ENCODE measurements around the gene NSMF. TPM values are rescaled to one million over a fixed set of nuclear protein-coding genes. Genes with fewer than 3 reads are reported as not detected.

The NSMF gene
- total RNA-seq, 1 donor from 2014 or later = 35.1 TPM

- Histone ChIP-seq H3K9me3 (no peaks in the 10 kb centered on the region), H3K36me3 (no peaks in the 10 kb centered on the region), H3K4me3 (no peak overlapping the region), H3K4me1 (peaks cover 42% of the 10 kb centered on the region), H3K27ac (no peak overlapping the region), H3K27me3 (no peaks in the 10 kb centered on the region)
- intact Hi-C loops (cut with DNase I) = loop anchor here (5.0 kb wide), 1 partner anchor 112 kb away; no protein-coding TSS in a partner anchor
- no peak for DNase-seq (ENCODE audit: extremely low spot score in 2 of 2)
- no peak for TF ChIP-seq CTCF (IDR thresholded peaks at IDR 0.05)
- no peak for TF ChIP-seq POLR2AphosphoS5 (IDR thresholded peaks at IDR 0.05; ENCODE audit: insufficient read depth in 1 of 2, low read depth in 1 of 2)
- TF ChIP-seq POLR2A (IDR thresholded peaks at IDR 0.05) = no peak
Measured at GRCh38 chr9:137409515-137409914, 49.6 kb downstream of the NSMF start.

GRCh38 chr9:137408651-137409405, 50.3 kb downstream of the NSMF start:
- H3K4me1 ChIP-seq = peaks cover 42% of the 10 kb centered on the region
- H3K4me3 ChIP-seq = no peak overlapping the region
- intact Hi-C loops (cut with DNase I) = loop anchor here (5.0 kb wide), 1 partner anchor 112 kb away; no protein-coding TSS in a partner anchor
- no peak for TF ChIP-seq POLR2AphosphoS5 (IDR thresholded peaks at IDR 0.05; ENCODE audit: insufficient read depth in 1 of 2, low read depth in 1 of 2)
- no peak for TF ChIP-seq CTCF (IDR thresholded peaks at IDR 0.05)
- no peak for TF ChIP-seq POLR2A (IDR thresholded peaks at IDR 0.05)
- H3K36me3 ChIP-seq = no peaks in the 10 kb centered on the region
- DNase-seq (ENCODE audit: extremely low spot score in 2 of 2) = no peak
- H3K27me3 ChIP-seq = no peaks in the 10 kb centered on the region
- no peak overlapping the region for H3K27ac ChIP-seq
- no peaks in the 10 kb centered on the region for H3K9me3 ChIP-seq

GRCh38 chr9:137407590-137408300, 51.4 kb downstream of the NSMF start:
- Histone ChIP-seq H3K4me3 (peak overlapping the region; percentile 39 to 53), H3K27ac (peak overlapping the region; percentile 51), H3K36me3 (no peaks in the 10 kb centered on the region), H3K27me3 (no peaks in the 10 kb centered on the region), H3K4me1 (peaks cover 40% of the 10 kb centered on the region), H3K9me3 (no peaks in the 10 kb centered on the region)
- TF ChIP-seq POLR2A (IDR thresholded peaks at IDR 0.05) (no peak), CTCF (IDR thresholded peaks at IDR 0.05) (no peak), POLR2AphosphoS5 (IDR thresholded peaks at IDR 0.05; ENCODE audit: insufficient read depth in 1 of 2, low read depth in 1 of 2) (no peak)
- intact Hi-C loops (cut with DNase I) = loop anchor here (5.0 kb wide), 1 partner anchor 110 kb away; no protein-coding TSS in a partner anchor
- no peak for DNase-seq (ENCODE audit: extremely low spot score in 2 of 2)

GRCh38 chr9:137406876-137407589, 52.1 kb downstream of the NSMF start:
- Histone ChIP-seq H3K27me3 (no peaks in the 10 kb centered on the region), H3K27ac (peak overlapping the region; percentile 51), H3K36me3 (no peaks in the 10 kb centered on the region), H3K9me3 (no peaks in the 10 kb centered on the region), H3K4me3 (peak overlapping the region; percentile 39 to 53), H3K4me1 (peaks cover 33% of the 10 kb centered on the region)
- TF ChIP-seq POLR2A (IDR thresholded peaks at IDR 0.05) (no peak), POLR2AphosphoS5 (IDR thresholded peaks at IDR 0.05; ENCODE audit: insufficient read depth in 1 of 2, low read depth in 1 of 2) (no peak), CTCF (IDR thresholded peaks at IDR 0.05) (peak; percentile 45 to 69 (median 51))
- no peak for DNase-seq (ENCODE audit: extremely low spot score in 2 of 2)
- intact Hi-C loops (cut with DNase I) = loop anchor here (5.0 kb wide), 1 partner anchor 110 kb away; no protein-coding TSS in a partner anchor
